NCI-H524 (cell line): ENCODE measurements around the gene DDX39A.

Source experiments
- DNase-seq, 2 experiments: peaks; one replicate each; lab custom pipeline; 2025; lab: John Stamatoyannopoulos, UW

Gene DDX39A

DNA sequence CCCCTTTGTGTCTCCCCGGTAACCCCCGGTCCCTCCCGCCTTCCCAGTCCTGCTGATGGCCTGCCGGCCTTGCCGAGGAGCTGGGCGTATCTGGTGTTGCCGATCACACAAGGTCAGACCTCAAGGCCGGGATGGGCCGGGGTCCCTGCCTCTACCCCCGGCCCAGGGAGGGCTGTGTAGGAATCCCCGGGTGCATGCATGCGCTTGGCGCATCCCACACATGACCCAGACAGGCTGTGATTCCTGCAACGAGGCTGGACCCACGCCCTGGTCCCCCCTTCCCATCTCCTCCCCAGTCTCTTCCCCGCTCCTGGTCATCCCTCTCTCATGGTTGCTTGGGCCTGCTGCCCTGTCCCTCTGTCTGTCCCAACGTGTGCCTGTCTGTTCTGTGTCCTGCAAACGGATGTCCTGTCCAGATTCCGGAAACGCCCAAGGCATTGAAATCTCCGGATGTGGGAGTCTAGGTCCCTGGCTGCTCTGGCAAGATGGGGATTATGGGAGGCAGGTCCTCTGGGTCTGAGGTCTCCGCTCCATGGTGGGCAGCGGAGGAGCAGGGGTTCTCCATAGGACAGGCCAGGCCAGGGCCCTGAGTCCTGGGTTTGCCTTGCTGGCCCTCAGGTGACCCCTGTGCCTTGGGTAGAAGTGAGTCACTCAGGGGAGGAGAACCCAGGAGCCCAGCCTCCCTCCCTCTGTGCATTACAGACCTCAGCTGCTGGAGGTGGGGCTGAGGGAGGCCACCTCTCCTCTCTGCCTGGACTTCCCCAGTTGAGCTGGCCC, 15.6 kb upstream of the DDX39A start:
- no peak for DNase-seq

DNA sequence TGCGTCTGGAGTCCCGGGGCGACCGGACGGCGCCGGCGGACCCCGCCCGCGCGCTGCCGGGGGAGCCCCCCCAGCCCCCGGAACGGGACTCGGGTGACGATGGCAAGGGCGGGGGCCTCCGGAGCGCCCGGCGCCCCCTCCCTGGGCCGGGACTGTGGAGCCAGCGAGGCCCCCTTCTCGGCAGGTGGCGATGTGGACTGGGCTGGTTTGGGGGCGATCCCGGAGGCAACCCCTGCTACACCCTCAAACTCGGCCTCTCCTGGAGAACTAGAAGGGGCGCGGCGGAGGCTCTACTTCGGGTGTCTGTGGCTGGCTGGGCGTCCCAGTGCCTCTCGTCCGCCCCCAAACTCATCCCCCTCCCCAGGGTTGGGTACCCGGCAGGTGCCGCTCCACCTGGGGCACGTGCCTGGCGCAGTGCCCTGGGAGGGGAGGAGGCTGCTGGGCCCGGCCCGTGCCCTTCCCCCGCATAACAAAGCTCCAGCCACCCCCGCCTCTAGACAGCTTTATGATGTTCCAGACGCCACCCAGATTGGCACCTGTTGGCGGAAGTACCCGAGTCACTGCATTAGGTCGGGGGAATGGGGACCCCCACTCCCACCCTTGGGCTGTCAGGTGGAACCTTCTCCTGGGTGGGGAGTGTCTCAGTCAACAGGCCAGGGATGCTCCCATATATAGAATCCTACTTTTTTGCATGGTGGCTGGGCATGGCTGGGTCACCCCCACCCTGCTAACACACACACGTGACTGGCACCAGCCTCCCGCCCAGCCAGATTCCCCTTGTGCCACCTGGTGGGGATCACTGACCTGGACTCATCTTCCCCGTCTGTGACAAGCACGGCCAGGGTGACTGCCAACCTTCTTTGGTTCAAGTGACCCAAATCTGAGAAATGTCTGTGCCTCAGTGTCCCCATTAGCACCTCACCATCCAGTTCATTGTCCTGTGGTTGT, 14.7 kb upstream of the DDX39A start:
- DNase-seq, result peak in 1 of 2 experiments; percentile 42

DNA sequence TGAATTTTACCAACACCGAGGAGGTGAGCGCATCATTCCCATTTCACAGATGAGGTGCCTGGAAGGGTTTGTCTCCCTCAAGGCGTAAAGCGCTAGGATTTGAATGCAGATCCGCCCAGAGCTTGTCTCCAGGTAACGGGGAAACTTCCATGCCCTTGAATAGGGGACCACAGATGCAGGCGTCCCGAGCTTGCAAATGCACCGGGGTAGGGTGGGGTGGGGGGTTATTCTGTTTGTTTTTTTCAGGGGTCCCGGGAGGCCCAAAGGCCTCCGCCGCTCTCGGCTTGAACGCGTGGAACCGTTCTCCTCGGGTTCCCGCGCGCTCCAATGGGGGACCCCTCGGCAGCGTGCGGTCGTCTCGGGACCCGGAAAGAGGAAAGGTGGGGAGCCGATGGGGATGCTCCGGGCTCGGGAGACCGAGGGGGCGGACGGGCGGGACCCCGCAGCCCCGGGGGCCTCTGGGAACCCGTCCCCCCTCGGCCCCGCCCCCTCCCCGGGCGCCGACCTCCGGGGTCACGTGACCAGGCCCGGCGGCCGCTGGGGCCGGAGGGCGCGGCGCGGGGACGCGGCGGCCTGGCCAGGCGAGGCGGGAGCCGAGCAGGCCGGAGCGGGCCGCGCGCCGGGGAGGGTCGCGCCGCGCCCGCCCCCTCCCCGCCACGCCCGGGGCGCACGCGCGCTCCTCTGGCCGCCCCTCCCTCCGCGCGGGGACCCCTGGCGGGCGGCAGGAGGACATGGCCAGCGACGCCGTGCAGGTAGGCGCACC, 13.8 kb upstream of the DDX39A start, which contains the start of gene PKN1:
Gene PKN1, plus strand, starts transcription at position 516 of the 763 bp plus-strand sequence. Its CDS starts 216 bp downstream, at position 732.
- DNase-seq, result peak; percentile 33 to 68

DNA sequence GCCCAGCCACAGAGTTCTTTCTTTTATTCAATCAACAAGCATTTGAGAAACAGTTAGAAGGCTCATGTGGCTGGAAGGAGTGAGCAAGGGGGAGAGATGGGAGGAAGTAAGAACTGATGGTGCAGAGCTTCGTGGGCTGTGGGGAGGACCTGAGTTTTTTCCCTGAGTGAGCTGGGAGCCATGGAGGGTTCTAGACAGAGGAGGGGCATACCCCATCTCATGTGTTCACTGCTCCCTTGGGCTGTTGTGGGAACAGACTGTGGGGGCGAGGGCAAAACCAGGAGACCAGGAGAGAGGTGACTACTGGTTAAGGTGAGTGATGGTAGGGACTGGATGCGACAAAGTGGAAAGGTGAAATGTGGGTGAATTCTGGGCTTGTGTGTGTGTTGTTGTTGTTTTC, 11.6 kb upstream of the DDX39A start:
- no peak for DNase-seq

- DNase-seq, result no peak
Observed at GRCh38 chr19:14428882-14429416, 9.8 kb upstream of the DDX39A start.

- no peak for DNase-seq
Observed at GRCh38 chr19:14427461-14427860, 8.3 kb upstream of the DDX39A start.

GRCh38 chr19:14425696-14426138, 6.6 kb upstream of the DDX39A start:
- no peak for DNase-seq

- no peak for DNase-seq
Observed at GRCh38 chr19:14418856-14419105, 360 bp downstream of the DDX39A start.

DNA sequence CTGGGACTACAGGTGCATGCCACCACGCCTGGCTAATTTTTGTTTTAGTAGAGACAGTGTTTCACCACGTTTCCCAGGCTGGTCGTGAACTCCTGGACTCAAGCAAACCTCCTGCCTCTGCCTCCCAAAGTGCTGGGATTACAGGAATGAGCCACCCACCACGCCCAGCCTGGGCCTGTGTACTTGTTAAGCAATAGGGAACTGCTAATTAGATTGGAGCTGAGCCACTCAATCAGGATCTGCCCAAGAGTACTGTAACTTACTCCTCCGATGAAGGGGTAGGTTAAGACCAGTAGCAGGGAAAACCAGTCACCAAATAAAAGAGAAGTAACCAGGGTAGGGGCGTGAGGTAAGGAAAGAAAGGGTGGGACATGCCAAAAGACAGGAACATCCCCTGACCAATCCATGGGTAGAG, 2.3 kb downstream of the DDX39A start:
- DNase-seq, result no peak

DNA sequence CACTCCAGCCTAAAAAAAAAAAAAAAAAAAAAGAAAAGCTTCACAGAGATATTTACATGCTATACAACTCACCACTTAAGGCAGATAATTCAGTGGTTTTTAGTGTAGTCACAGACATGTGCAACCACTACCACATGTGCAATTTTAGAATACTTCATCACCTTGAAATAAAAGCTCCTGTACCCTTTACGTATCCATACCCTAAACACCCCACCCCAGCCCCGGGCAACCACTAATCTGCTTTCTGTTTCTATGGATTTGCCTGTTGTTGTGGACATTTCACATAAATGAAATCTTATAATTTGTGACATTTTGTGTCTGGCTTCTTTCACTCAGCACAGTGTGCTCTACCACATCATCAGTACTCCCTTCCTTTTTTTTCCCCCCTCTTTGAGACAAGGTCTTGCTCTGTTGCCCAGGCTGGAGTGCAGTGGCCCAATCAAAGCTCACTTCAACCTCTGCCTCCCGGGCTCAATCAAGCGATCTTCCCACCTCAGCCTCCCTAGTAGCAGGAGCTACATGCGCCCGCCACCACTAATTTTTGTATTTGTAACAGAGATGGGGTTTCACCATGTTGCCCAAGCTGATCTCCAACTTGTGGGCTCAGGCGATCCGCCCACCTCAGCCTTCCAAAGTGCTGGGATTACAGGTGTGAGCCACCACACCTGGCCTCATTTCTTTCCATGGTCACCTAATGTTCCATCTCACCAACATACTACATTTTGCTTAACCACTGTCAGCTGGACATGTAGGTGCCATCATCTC, 4.0 kb downstream of the DDX39A start:
- no peak for DNase-seq

DNA sequence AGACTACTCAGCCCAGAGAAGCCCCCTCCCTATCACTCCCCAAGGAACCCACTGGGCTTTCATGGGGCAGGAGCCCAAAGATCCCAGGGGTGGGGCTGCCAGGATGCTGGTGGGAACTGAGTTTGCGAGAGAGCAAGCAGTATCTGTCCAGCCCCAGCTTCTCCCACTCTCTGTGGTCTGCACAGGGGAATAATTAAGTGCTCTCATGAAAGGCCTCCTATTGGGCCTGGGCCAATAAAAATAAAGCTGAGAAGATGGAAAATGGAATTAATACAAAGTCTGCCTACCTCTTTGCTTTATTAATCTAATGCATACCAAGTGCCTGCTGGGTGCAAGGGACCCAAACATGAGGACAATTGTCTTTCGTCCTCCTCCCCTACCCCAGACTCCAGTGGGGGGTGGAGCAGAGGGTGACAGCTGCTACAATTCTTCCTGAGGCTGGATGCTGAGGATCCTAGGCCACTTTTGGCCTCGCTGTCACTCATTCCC, 5.4 kb downstream of the DDX39A start:
- DNase-seq, result no peak

- no peak for DNase-seq
Observed at GRCh38 chr19:14412996-14413692, 6.0 kb downstream of the DDX39A start.

GRCh38 chr19:14412324-14412995, 6.7 kb downstream of the DDX39A start:
- no peak for DNase-seq

DNA sequence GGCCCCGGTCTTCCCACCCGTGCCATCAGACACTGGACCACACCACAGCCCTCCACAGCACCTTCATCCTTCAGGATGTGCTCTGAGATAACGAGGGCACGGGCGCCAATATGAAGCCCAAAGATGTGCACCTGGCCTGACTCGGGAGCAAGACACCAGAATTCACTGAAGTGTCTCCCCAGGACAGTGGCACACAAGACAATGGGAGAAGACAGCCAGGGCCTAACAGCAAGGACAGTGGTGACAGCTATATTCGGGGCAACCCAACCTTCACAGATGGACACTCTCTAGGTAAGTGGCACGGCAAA, 7.2 kb downstream of the DDX39A start:
- no peak for DNase-seq

GRCh38 chr19:14411161-14411937, 7.8 kb downstream of the DDX39A start:
- no peak for DNase-seq

- no peak for DNase-seq
Observed at GRCh38 chr19:14410091-14411051, 8.8 kb downstream of the DDX39A start.

DNA sequence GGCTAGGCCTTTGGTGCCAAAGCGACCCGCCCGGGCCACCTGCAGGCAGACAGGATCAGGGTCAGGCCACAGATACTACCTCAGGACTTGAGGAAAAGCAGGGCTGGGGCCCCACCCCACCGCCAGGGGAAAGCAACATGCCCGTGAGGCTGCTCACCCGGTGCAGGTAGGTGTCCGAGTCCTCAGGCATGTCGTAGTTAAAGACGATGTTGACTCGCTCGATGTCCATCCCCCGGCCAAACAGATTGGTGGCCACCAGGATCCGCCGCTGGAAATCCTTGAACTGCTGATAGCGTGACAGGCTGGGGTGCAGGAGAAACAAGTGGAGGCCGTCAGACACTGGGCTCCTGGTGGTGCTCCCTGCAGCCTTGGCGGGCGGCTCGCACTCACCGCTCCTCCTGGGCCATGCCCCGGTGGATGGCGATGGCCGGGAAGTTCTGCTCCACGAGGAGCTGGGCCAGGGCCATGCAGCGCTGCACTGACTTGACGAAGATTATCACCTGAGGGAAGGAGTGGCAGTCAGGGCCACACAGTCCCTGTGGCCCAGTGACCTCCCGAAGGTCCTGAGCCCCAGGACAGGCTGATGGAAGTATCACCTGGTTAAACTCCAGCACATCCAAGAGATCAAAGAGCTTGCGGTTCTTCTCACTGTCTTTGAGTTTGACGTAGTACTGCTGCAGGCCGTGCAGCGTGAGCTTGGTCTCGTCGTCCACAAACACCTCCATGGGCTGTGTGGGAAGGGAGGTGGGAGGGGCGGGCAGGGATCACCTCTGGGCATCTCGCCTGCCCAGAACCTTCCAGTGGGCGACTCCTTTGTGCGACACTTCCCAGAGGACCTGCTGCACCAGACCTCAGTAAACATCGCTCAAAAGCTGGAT, 9.8 kb downstream of the DDX39A start:
- no peak for DNase-seq
